SK-N-SH (cell line): Measurements from ENCODE around the gene PDE4B.

Experiments used
- POLR2AphosphoS5 ChIP-seq: IDR thresholded peaks from 2 replicates; pipeline ENCODE4 v1.6.1; 2012; ENCODE audit warnings: low read depth, low read length
- TF ChIP-seq, protein P1 (sequence below): fragments of 200-600 bp; sonication (generic); IDR thresholded peaks from 2 replicates; pipeline ENCODE4 v1.6.1; 2017; ENCODE audit warnings: antibody characterized with exemption, mild to moderate bottlenecking, moderate library complexity

DNA sequence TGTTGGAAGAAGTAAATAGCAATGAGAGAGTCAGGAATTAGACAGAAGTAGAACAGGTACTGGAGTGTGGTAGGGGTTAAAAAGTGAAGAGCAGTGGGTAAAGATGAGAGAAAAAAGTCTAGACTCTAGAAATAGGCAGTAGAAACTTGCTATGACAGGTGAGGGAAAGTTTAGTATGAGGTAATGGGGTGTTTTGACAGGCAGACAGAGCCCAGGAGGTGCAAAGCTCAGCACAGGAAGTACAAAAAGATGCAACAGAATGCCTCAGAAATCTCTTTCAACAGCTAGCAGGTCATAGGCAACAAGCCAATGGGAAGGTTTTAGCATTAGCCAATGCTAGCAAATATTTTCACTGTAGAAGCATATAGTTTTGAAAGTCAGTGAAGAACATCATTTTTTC, 422.2 kb downstream of the PDE4B start:
- TF ChIP-seq POLR2AphosphoS5: no peak
- TF ChIP-seq, protein P1, sequence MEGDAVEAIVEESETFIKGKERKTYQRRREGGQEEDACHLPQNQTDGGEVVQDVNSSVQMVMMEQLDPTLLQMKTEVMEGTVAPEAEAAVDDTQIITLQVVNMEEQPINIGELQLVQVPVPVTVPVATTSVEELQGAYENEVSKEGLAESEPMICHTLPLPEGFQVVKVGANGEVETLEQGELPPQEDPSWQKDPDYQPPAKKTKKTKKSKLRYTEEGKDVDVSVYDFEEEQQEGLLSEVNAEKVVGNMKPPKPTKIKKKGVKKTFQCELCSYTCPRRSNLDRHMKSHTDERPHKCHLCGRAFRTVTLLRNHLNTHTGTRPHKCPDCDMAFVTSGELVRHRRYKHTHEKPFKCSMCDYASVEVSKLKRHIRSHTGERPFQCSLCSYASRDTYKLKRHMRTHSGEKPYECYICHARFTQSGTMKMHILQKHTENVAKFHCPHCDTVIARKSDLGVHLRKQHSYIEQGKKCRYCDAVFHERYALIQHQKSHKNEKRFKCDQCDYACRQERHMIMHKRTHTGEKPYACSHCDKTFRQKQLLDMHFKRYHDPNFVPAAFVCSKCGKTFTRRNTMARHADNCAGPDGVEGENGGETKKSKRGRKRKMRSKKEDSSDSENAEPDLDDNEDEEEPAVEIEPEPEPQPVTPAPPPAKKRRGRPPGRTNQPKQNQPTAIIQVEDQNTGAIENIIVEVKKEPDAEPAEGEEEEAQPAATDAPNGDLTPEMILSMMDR: no peak
